Tibial artery (tissue), 4 donors: Measurements from ENCODE around the gene AKIRIN2.

Source experiments
- DNase-seq, 2 donors: peaks; one replicate each; pipeline ENCODE4 v3.0.0-alpha.2; 2019
- H3K27ac ChIP-seq, 2 donors: fragments of 200-600 bp; sonication (generic) in 1 of 2; 1 replicate in 1 of 2; 2 replicates in 1 of 2; pipeline ENCODE4 v1.5.1; 2018 to 2019; ENCODE audit warnings: mild to moderate bottlenecking in 1 of 2
- H3K27me3 ChIP-seq, 2 donors: fragments of 200-600 bp; sonication (generic) in 1 of 2; one replicate each; pipeline versions ENCODE4 v1.5.1 to v1.6.0; 2016 to 2019
- H3K36me3 ChIP-seq, 3 donors: fragments of 200-600 bp; sonication (generic) in 2 of 3; one replicate each; pipeline ENCODE4 v1.5.1; 2016 to 2019; ENCODE audit warnings: mild to moderate bottlenecking in 2 of 3
- H3K4me1 ChIP-seq, 4 donors: fragments of 200-600 bp; sonication (generic) in 2 of 4; 1 replicate in 3 of 4; 2 replicates in 1 of 4; pipeline ENCODE4 v1.5.1; 2016 to 2019
- H3K4me3 ChIP-seq, 2 donors: fragments of 200-600 bp; sonication (generic) in 1 of 2; 1 replicate in 1 of 2; 2 replicates in 1 of 2; pipeline ENCODE4 v1.5.1; 2018 to 2019; ENCODE audit warnings: mild to moderate bottlenecking in 2 of 2
- H3K9me3 ChIP-seq, 3 donors: fragments of 200-600 bp; sonication (generic) in 1 of 3; one replicate each; pipeline ENCODE4 v1.5.1; 2016 to 2019
- intact Hi-C: fragments of 100-400 bp; cut with DNase I; formaldehyde crosslinking; loops from one replicate; pipeline ENCODE4 v1.15.0; 2023; ENCODE audit warnings: low total_unique reads
- TF ChIP-seq, protein P1 (sequence below), 2 experiments: fragments of 200-600 bp in 1 of 2; fragments of 450-650 bp in 1 of 2; IDR thresholded peaks; one replicate each; pipeline ENCODE4 v1.5.1; 2017 to 2019; ENCODE audit warnings: antibody characterized with exemption in 2 of 2, mild to moderate bottlenecking in 1 of 2, moderate library complexity in 1 of 2

The AKIRIN2 gene

DNA sequence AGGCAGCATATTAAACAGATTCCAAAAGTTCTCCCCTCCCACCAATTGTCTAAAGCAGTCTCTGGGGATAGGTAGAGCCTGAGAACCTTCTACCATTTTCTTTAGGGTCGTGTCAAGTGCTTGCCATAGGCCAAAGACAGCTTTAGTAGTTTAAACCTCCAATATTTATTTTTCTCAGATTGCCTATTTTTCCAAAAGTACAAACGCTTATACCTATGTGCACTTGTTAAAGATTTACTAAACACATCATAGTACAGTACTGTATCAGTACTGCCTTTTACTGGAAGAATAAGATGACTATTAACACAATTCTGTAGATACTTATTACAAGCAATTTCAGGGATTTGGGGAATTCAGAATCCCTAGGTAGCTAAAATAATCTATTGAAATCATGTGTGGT is 29.4 kb downstream of the AKIRIN2 start:
- Histone ChIP-seq H3K36me3 (peaks cover 25 to 82% (median 50%) of the 10 kb centered on the region in 3 donors), H3K4me3 (no peak overlapping the region), H3K4me1 (peaks cover 0 to 11% (median 0%) of the 10 kb centered on the region in 4 donors), H3K9me3 (no peaks in the 10 kb centered on the region), H3K27ac (no peak overlapping the region), H3K27me3 (no peaks in the 10 kb centered on the region)
- intact Hi-C loops, result no loop called here
- TF ChIP-seq, protein P1, sequence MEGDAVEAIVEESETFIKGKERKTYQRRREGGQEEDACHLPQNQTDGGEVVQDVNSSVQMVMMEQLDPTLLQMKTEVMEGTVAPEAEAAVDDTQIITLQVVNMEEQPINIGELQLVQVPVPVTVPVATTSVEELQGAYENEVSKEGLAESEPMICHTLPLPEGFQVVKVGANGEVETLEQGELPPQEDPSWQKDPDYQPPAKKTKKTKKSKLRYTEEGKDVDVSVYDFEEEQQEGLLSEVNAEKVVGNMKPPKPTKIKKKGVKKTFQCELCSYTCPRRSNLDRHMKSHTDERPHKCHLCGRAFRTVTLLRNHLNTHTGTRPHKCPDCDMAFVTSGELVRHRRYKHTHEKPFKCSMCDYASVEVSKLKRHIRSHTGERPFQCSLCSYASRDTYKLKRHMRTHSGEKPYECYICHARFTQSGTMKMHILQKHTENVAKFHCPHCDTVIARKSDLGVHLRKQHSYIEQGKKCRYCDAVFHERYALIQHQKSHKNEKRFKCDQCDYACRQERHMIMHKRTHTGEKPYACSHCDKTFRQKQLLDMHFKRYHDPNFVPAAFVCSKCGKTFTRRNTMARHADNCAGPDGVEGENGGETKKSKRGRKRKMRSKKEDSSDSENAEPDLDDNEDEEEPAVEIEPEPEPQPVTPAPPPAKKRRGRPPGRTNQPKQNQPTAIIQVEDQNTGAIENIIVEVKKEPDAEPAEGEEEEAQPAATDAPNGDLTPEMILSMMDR (IDR thresholded peaks at IDR 0.05), result no peak
- DNase-seq, result no peak

DNA sequence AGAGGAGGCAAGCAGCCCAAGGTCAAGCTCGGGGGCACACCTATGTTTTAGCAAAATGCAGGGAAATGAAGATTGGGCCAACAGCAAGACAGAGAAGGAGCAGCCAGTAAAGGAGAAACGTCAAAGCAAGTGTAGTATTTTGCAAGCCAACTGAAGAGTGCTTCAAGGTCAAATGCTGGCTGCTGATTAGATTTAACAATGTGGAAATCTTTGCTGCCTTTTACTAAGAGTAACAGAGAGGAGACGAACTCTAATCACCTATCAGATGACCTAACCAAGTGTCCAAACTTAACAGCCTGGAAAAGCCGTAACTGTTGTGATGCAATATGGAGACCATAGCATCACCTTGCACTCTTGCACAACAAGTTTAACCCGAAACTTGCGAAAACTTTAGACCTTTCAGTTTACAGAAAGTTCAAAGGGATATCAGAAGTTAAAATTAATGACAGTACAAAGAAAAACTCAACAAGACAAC is 30.4 kb downstream of the AKIRIN2 start:
- H3K4me3 ChIP-seq, result no peak overlapping the region
- no peaks in the 10 kb centered on the region for H3K9me3 ChIP-seq
- TF ChIP-seq, protein P1 (IDR thresholded peaks at IDR 0.05), result no peak
- peaks cover 18 to 77% (median 45%) of the 10 kb centered on the region in 3 donors for H3K36me3 ChIP-seq
- no peak overlapping the region for H3K27ac ChIP-seq
- peaks cover 0 to 11% (median 0%) of the 10 kb centered on the region in 4 donors for H3K4me1 ChIP-seq
- DNase-seq, result no peak
- H3K27me3 ChIP-seq, result no peaks in the 10 kb centered on the region
- intact Hi-C loops, result no loop called here

DNA sequence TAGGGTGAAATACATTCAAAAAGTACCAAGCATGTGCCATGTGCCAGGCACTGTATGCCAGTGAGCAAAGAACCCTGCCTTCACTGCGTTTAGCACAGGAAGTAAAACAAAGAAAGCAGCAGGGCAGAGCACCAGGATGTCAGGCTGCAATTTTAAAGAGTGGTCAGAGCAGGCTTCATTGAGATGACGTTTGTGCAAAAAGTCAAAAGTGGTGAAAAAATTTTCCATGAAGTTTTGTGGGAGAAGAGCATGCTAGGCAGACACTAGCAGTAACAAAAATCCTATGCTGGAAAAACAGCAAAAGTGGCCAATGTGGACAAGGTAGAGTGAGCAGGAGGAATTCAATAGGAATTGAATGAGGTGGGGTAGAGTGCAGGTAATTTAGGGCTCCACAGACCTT is 31.3 kb downstream of the AKIRIN2 start:
- H3K36me3 ChIP-seq, result peaks cover 13 to 68% (median 39%) of the 10 kb centered on the region in 3 donors
- no peak for DNase-seq
- H3K4me1 ChIP-seq, result peaks cover 0 to 12% (median 0%) of the 10 kb centered on the region in 4 donors
- no peak overlapping the region for H3K27ac ChIP-seq
- H3K27me3 ChIP-seq, result no peaks in the 10 kb centered on the region
- intact Hi-C loops, result no loop called here
- H3K4me3 ChIP-seq, result no peak overlapping the region
- no peaks in the 10 kb centered on the region for H3K9me3 ChIP-seq
- TF ChIP-seq, protein P1 (IDR thresholded peaks at IDR 0.05), result no peak

DNA sequence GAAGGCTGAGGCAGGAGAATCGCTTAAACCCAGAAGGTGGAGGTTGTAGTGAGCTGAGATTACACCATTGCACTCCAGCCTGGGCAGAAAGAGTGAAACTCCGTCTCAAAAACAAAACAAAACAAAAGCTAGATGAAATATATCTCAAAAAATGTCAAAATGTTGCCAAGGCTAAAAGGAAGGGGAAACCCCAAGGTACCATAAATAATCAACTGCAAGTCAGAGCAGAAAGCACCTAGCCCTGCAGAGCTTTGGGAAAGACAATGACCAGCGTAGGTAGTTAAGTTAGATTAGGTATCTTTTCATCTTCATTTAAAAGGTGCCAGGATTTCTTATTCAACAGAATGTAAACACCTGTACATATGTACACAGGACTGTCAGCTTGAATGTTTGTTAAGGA is 33.0 kb downstream of the AKIRIN2 start:
- Histone ChIP-seq H3K27me3 (no peaks in the 10 kb centered on the region), H3K27ac (no peak overlapping the region), H3K4me1 (peaks cover 0 to 14% (median 5%) of the 10 kb centered on the region in 4 donors), H3K9me3 (no peaks in the 10 kb centered on the region), H3K36me3 (peaks cover 6 to 55% (median 30%) of the 10 kb centered on the region in 3 donors), H3K4me3 (no peak overlapping the region)
- TF ChIP-seq, protein P1 (IDR thresholded peaks at IDR 0.05), result no peak
- intact Hi-C loops, result no loop called here
- no peak for DNase-seq

DNA sequence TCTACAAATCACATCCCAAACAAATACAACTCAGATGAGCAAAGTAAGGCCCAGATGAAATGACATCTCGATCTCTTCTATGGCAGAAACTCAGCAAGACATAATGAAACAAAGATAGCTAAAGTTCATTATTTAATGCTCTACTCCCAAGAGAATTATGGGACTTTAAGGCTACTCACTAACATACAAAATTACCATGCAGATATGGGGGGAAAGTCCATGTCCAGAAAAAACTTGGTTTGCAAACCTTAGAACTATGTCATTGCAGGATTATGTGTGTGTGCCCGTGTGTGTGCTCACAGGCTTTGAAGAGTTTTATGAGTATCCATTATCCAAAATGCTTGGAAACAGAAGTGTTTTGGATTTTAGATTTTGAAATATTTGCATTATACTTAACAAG is 34.0 kb downstream of the AKIRIN2 start:
- no peak overlapping the region for H3K4me3 ChIP-seq
- H3K27me3 ChIP-seq, result no peaks in the 10 kb centered on the region
- H3K4me1 ChIP-seq, result peaks cover 0 to 14% (median 5%) of the 10 kb centered on the region in 4 donors
- no peak overlapping the region for H3K27ac ChIP-seq
- TF ChIP-seq, protein P1 (IDR thresholded peaks at IDR 0.05), result no peak
- peaks cover 0 to 53% (median 27%) of the 10 kb centered on the region in 3 donors for H3K36me3 ChIP-seq
- no peaks in the 10 kb centered on the region for H3K9me3 ChIP-seq
- intact Hi-C loops, result no loop called here
- no peak for DNase-seq

DNA sequence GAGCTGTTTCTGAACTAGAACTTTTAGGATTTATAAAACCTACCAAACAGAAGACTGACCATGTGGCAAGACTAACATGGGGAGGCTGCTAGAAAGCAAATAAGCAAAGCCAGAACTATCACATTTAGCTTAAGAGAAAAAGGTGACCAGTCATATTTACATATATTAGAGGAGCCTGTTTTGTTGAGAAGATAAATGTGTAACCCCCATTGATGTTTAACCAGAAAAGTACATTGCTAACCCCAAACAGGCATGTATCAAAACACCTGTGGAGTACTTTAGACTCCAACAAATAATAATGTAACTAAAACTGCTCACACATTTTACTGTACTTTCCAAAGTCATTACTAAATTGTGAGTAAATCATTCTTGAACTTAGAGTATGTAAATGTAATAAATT is 35.0 kb downstream of the AKIRIN2 start:
- peaks cover 0 to 14% (median 5%) of the 10 kb centered on the region in 4 donors for H3K4me1 ChIP-seq
- H3K36me3 ChIP-seq, result peaks cover 0 to 45% (median 18%) of the 10 kb centered on the region in 3 donors
- H3K27ac ChIP-seq, result no peak overlapping the region
- H3K27me3 ChIP-seq, result no peaks in the 10 kb centered on the region
- DNase-seq, result no peak
- no peak overlapping the region for H3K4me3 ChIP-seq
- intact Hi-C loops, result no loop called here
- H3K9me3 ChIP-seq, result no peaks in the 10 kb centered on the region
- TF ChIP-seq, protein P1 (IDR thresholded peaks at IDR 0.05), result no peak
